Activated CD8-positive, alpha-beta memory T cell treated with anti-CD3 and anti-CD28 coated beads, Interleukin-2, amount 50 U/mL, for 24 hours (primary cell): ENCODE measurements around the gene SCAANT1.

Experiments
- DNase-seq: peaks from one replicate; pipeline ENCODE4 v3.0.0-alpha.2; 2020; ENCODE audit errors: extremely low read depth

Gene SCAANT1

DNA sequence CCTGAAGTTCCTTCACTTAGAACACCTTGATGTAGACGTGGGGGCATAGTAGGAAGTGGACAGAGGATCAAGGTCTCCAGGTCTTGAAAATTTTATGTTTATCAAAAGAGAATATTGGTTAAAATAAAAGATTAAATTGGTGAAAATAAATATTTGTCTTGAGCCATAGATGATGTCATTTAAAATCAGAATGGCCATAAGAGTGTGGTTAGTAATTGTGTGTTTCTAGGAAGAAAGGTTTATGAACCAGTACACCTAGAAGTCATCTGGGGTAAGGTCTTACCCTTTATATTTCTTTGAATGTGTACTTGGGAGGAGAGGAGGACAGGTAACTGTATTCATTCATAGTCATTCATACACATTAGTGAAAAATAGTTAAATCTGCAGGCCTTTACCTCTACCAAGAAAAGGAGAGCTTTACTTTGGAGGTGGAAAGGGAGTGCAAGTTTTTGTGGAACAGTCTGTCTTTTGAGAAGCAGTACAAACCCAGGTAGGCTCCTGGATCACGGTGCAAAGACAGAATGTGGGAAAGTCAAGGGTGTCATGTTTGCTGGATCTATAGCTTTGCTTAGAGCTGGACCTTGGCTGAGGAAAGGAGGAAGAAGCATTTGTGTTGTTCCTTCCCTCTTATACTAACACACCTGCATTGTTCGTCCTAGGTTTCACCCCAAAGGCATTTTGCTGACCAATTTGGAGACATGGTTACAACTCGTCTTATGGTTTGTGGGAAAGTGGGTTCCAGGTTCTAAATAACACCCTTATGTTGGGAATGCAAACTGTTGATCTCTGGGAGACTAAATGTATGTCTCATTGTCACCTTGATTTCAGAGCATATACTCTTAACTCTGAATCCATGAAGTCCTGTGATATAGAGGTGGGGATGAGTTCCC, 6.2 kb downstream of the SCAANT1 start:
- DNase-seq = no peak

DNA sequence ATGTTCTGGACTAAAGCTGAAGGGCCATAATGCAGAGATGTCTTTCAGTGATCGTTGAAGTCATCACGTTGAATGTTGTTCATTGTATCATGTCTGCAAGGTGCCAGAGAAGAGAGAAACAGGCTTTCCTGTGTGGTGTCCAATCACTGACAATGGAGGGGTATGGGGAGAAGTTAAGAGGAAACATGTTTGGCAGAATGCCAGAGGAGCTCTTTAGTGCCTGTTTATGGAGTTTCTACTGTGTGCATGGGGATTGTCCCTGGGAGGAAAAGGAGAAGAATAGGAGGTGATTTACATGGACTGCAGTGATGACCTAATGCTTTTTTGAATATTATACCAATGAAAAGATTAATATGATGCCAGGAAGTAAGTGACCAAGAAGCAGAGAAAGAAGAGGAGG, 11.7 kb downstream of the SCAANT1 start:
- no peak for DNase-seq

DNA sequence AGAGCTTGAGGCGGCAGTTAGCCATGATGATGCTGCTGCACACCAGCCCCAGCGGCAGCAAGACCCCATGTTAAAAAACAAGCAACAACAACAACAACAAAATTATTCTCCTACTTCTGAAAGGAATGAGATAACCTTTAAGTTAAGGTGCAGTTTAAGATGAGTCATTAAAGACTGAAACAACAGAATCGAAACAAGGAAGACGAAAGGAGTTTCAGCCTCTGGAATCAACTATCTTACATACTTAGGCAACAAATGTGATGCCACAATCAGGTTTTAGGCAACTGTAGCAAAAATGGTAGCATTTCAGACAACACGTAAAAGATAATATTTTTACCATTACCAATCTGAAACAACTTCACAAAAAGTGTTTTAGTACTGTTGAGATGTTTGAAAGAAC, 12.2 kb downstream of the SCAANT1 start:
- no peak for DNase-seq

DNA sequence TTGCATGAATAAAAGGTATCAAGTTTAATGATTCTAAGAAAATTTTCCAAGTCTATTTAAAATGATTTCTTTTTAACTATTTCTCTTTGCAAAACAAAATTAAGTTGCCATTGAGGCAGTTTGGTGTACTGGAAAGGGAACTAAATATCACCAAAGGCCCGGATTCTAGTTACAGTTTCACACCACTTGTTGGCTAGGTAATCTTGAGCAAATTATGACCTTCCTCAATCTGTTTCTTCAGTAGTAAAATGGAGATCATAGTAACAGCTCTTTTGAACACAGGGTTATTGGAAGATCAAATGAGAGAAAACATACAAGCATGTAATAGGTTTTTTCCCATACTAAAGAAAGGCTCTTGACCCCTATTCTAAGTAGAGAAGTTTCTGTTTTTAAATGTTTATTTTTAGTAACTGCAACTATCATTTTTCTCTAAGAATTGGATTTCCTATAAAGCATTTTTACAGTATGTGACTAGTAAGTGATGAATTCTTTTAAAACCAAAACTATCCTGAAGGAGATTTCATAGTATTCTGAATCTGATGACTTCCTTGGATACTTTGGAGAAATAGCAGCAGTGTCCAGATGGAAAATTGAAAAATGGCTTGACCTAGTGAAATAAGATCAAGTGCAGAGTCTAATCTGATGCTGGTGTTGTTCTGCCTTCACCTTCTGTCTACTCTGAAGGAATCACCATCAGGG, 15.7 kb downstream of the SCAANT1 start:
- no peak for DNase-seq

DNA sequence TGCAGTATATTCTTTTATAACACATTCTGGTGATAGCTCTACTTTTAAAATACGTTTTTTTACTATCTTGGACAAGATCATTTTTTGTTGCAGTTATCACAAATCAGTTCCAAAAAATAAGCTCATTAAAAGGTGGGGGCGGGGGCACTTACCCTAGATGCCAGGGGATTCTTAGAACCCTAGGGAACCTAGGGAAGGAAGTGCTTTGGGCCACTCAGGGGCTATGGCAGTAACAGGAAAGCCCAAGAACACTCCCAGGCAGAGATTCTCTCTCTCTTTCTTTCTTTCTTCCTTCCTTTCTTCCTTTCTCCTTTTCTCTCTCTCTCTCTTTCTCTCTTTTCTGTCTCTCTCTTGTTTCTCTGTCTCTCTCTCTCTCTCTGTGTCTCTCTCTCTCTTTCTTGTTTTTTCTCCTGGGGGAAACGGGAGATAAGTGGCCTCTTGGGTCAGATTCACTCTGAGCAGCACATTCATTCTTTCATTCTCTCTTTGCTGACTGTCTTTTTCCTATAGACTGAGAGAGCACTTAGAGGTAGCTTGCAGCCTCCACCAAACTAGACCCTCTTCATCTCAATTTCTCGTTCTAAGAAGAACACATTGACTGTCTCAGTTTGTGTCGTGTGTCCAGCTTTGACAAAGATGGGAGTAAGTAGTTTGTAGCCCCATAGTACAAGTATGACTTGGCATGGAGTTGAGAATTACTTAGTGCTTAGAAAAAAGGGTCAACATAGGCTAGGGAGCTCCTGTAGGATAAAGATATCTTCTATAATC, 16.6 kb downstream of the SCAANT1 start:
- no peak for DNase-seq

DNA sequence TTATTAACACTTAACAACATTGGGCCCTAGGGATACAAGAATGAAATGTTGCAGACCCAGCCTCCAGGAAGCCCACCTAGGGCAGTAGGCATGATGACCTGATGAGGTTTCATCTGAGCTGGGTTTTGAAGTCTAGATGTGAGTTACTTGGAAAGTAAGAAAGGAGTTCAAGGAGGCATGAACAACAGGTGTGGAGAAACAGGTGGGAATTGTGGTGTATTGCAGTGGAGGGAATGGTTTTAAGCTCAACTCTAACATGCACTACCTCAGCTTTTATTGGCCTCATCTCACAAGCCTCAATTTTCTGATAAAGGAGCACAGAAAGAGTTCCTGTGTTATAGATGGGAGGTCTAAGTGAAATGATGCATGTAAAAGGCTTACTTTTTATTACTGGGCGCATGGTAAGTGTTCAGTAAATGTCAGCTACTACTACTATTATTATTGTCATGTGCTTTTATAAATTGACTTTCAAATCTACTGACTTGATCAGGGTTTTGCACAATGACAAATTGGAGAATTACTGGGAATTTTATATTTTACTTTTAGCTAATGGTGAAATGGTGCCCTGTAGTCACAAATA, 19.3 kb downstream of the SCAANT1 start:
- no peak for DNase-seq

DNA sequence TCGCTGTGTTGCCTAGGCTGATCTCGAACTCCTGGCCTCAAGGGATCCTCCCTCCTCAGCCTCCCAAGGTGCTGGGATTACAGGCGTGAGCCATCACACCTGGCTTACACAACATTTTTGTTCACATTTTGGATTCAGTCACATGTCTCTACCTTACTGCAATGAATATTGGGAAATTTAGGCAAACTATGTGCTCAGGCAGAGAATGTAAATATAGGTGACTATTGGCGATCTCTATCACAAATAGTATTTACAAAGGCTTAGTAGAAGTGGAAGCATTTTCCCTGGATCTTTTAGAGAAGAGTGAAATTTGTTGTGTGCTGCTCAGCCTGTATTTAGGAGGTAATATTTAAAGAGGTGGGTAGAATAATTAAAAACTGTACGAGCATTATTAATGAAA, 20.7 kb downstream of the SCAANT1 start:
- DNase-seq = no peak

DNA sequence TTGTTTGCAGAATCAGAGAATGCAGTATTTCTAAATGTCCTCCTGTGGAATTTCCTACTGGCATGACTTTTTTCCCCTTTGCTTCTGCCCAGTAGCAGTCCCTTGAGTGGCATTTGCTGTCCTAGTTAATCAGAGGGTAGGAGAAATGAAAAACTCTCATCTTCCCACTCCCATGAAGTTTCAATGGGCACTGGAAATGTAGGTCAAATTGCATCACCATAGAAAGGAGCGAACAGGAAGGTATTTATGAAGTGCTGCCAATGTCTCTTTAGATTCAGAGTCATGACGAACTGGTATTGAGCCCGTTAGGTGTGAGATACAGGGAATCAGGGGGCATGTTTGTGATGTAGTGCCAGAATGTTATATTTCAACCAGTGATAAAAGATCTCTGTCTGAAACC, 25.3 kb downstream of the SCAANT1 start:
- DNase-seq = no peak

DNA sequence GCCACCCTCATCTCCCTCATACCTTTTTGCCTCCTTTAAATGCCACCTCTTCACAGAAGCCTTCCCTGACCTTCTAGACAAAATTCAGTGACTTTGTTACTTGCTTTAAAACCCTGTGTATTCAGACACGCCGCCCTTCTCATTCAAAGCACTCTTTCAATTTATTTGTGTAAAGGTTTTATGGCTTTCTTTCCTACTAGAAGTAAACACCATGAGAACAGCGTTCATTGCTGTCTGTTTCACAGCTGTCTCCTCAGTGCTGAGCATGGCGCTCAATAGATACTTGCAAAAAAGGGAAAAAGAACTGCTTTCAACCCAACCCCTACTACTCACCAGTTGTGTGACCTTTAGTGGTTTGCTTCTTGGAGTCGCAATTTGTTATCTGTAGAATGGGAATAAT, 31.5 kb downstream of the SCAANT1 start:
- DNase-seq = no peak

DNA sequence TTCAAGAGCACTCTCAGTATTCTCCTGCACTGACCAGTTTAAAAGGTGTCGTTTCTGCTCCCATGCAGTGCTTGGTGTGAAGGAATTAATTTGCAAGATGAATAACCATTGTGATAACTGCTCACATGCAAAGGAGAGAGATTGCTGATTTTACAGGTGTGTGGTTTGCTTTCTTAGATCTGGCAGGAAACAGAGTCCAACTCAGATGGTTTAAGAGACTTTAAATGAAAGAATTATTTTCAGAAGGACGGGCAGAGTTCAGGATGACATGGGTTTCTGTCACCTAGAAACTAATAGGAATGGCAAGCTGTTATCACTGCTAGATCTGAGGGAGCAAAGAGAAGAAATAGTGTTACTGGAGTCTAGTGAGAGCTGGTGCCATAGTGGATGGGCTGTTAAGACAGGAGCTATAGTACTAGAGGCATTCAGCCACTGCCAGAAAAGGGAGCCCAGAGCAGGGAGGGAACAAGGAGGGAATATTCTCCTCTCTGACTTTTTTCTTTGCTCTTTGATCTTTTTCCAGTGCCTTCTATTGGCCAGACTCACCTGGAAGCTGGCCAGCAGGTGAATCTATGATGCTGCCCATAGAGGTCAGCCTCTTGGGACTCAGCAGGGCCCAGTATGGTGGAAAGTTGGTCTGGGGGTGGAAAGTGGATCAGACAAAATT, 33.7 kb downstream of the SCAANT1 start:
- no peak for DNase-seq

DNA sequence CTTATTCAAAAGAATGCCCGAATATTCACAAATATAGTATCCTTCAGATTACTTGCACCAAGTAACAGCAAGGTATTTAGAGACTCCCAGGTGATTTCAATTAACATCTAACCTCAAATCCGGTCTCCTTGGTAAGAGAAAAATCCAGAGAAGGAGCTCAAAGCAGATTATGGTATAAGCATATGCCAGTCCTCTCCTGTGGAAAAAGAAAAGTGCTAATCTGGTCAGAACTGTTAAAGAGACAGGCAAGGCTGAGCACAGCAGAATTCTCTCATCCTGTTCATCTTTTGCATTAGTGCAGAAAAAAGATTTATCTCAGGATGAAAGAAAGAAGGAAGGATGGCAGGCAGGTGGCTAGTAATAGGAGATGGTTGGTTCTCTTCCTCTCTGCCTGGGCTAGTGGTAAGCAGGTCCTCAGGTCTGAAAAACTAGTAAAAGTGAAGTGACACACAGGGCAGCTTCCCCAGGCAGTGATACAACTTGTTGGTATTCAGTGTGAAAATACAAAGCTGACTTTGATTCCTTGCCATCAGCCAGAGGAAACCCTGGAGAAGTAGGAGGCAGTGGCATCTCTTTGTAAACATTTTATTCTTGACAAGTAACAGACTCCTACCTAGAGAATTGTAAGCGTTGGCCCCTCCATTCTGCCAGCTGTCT, 34.3 kb downstream of the SCAANT1 start:
- DNase-seq = no peak

DNA sequence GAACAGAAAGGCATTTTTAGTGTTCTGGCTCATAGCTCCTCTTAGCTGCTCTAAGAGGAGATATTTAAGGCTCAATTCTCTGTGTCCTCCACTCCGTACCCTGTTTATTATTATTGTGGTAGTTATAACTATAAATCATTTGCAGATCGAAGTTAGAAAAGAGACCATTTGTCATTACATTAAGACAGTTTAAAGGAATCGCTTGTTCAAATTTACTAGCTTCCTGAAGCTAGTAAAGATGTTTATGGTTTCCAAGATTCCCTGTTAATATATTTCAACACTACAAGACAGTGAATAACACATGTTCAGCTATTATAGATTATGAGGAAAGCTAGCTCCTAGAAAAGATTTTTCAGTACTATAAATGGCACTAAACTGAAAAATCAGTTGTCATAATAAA, 35.9 kb downstream of the SCAANT1 start:
- DNase-seq = no peak

DNA sequence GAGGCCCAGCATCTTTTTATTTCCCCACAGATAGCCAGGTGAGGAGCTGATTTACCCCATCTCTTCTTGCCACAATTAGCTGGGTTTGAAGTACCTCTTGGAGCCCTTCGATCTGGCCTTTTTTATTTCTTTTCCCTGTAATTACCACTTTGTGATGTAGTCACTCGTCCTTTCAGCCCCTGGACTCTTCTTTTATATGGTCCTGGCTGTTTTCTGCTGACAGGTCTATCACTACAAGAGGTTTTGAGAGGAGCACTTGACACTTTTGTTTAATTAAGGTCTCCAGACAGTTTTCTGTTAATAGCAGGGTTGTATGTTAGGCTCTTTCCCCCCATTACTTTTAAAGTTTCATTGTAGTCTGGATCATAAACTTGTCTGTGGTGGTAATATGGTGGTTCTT, 36.7 kb downstream of the SCAANT1 start:
- no peak for DNase-seq

DNA sequence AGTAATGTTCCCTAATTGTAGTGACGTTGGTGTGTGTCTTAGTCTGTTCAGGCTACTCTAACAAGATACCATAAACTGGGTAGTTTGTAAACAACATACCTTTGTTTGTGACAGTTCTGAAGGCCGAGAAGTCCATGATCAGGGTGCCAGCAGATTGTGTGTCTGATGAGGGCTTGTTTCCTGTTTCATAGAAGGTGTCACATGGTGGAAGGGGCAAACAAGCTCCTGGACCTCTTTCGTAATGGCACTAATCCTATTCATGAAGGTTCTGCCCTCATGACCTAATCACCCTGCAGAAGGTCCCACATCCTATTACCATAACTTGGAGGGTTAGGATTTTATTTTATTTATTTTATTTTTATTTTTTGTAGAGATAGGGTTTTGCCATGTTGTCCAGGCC, 37.4 kb downstream of the SCAANT1 start:
- no peak for DNase-seq

DNA sequence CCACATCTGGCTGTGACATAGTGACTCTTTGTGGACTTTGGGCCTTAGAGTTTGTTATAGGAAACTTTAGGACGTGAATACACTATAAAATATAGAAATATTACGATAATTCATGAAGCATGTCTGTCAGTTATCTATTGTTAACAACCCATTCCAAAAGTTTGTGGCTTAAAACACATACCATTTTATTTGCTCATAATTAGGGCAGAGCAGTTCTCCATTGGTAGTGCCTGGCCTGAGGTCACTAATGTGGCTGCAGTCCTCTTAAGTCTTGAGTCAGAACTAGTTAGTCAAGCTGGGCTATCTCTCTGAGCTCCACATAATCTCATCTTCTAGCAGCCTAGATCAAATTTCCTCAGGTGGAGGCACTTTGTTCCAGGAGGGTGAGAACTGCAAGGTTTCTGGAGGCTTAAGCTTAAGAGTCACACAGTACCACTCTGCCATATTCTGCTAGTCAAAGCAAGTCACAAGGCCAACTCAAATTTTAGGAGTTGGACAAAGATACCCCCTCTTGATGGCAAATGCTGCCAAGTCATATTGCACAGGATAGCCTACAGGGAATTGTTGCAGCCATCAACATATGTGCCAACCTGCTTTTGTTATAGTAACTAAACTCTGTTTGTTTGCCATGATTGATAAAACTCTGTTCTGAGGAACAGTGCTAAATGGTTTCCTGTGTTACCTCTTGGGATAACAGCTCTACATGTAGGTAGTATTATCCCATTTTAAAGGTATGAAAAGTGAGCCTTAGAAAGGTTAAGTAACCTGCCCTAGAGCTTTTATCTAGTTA, 39.9 kb downstream of the SCAANT1 start:
- DNase-seq = no peak

DNA sequence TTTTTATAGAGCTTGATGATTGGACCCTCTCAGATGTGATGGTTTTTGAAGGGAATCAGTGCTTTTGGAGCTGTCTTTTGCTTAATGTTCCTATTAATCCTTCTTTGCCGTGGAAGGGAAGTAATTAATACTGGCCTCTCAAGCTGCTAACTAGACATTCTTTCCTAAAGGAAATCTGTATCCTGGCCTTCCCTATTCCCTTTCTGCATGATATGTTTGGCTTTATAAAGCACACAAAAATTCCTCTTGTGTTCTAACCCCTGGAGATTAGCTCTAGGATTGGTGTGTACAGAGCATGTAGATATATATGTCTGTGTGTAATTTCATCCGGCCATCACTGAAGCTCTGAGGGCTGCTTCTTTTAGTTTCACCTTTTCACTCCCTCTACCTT, 41.6 kb downstream of the SCAANT1 start:
- no peak for DNase-seq

DNA sequence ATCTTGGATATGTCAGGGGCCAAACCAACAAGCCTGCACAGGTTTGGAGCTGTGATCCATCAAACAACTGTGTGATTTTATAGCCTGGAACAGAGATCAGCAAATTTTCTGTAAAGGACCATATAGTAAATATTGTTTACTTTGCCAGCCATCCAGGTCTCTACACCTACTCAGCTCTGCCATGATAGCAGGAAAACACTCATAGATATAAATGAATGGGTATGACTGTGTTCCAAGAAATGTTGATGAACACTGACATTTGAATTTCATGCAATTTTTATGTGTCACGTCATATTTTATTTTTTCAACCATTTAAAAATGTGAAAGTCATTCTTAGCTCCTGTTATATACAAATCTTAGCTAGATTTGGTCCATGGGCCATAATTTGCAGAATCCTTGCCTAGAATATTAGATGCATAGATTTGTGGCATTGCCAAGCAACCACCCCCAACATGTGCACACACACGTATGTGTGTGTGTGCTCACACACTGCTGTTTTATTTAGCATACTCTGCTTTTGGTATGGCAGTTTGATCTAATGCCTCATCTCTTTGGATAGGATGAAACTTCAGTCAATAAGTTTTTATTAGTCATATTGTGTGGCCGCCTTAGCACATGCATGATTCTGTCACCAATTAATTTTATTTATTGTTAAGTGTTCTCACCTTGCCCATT, 42.1 kb downstream of the SCAANT1 start:
- DNase-seq = no peak

DNA sequence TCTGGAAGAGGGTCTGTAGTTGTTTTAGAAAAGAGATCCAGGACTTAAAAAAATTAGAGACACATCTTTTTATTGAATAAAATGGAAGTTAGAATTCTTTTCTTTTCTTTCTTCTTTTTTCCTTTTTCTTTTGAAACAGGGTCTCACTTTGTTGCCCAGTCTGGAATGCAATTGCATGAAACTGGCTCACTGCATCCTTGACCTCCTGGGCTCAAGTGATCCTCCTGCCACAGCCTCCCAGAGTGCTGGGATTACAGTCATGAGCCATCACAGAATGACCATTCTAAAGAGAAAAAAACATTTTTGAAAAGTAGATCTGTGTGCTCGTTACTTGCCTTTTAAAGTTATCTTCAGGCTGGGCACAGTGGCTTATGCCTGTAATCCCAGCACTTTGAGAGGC, 45.0 kb downstream of the SCAANT1 start:
- DNase-seq = no peak

DNA sequence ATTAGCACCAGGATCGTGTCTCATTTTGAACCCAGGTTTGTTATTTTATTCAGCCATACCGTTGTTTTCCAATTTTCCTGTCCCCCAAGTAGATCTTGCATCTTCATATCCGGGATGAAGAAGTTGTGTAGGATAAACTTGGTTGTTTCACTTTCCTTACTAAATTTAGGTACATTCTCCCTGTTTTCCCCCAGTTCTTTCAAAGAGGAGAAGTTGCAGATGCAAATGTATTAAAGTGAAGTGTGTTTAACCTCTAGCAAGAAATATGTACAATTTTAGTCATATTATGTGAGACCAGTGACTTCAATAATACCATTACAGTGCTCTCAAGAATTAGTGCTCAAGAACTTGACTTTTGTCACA, 47.2 kb downstream of the SCAANT1 start:
- no peak for DNase-seq
